T-cell (primary cell): ENCODE measurements around the gene FBXW12. TPM values are rescaled to one million over a fixed set of nuclear protein-coding genes. Genes with fewer than 3 reads are reported as not detected.

ENCODE experiments used
- ATAC-seq, 4 experiments: fragments of 200-7000 bp in 3 of 4; fragments of 150-1000 bp in 1 of 4; cut with Tn5 transposase; replicated peaks in 1 of 4; 1 replicate in 3 of 4; 2 replicates in 1 of 4; pipeline ENCODE4 v1.10.0; 2021; ENCODE audit warnings: moderate library complexity in 3 of 4, mild to moderate bottlenecking in 2 of 4, moderate number of reproducible peaks in 1 of 4
- CTCF ChIA-PET, 2 donors: fragments of 300-600 bp; sonication (Branson Sonifier 250); formaldehyde crosslinking; loops; one replicate each; lab custom pipeline; 2022; ENCODE audit warnings: antibody characterized with exemption in 2 of 2; lab: Charles Lee
- POLR2A ChIA-PET, 2 donors: fragments of 300-600 bp; sonication (Branson Sonifier 250); formaldehyde crosslinking; loops; one replicate each; lab custom pipeline; 2022; ENCODE audit warnings: antibody characterized with exemption in 2 of 2; lab: Charles Lee
- DNase-seq, 35 experiments: peaks; one replicate each; pipeline versions ENCODE4 v3.0.0 to v3.0.0-alpha.2; 2013 to 2023
- H3K27ac ChIP-seq: one replicate; pipeline ENCODE4 v1.5.1; 2013; ENCODE audit warnings: low read length
- H3K27me3 ChIP-seq, 2 experiments: replicated peaks in 1 of 2; 1 replicate in 1 of 2; 2 replicates in 1 of 2; pipeline versions ENCODE4 v1.6.1 to v1.7.0; 2013; ENCODE audit warnings: low read length in 1 of 2, mixed read lengths in 1 of 2; ENCODE audit not compliant: control insufficient read depth in 2 of 2, insufficient read depth in 2 of 2; ENCODE audit errors: extremely low read depth in 1 of 2
- H3K36me3 ChIP-seq, 2 donors: 1 replicate in 1 of 2; 2 replicates in 1 of 2; pipeline versions ENCODE4 v1.6.1 to v1.7.0; 2013; ENCODE audit warnings: low read length in 1 of 2; ENCODE audit not compliant: control insufficient read depth in 2 of 2, insufficient read depth in 1 of 2; ENCODE audit errors: extremely low read depth in 1 of 2
- H3K4me1 ChIP-seq, 2 experiments: 1 replicate in 1 of 2; 2 replicates in 1 of 2; pipeline versions ENCODE4 v1.6.1 to v1.7.0; 2013; ENCODE audit warnings: low read length in 2 of 2, mixed read lengths in 1 of 2; ENCODE audit not compliant: insufficient read depth in 2 of 2, control insufficient read depth in 1 of 2; ENCODE audit errors: extremely low read depth in 1 of 2
- H3K4me3 ChIP-seq, 2 donors: 1 replicate in 1 of 2; 2 replicates in 1 of 2; pipeline versions ENCODE4 v1.5.1 to v1.7.0; 2013; ENCODE audit warnings: mild to moderate bottlenecking in 2 of 2, low read length in 1 of 2, moderate library complexity in 1 of 2; ENCODE audit not compliant: control insufficient read depth in 1 of 2; ENCODE audit errors: extremely low read depth in 1 of 2
- H3K9me3 ChIP-seq: 2 replicates; pipeline ENCODE4 v1.7.0; 2013
- H3K27ac Mint-ChIP-seq, 2 donors: one replicate each; pipeline ENCODE4 v1.8.0; 2020 to 2021; ENCODE audit warnings: mild to moderate bottlenecking in 2 of 2, mixed read lengths in 2 of 2
- H3K27me3 Mint-ChIP-seq, 2 donors: one replicate each; pipeline ENCODE4 v1.8.0; 2021 to 2022; ENCODE audit warnings: mixed read lengths in 2 of 2
- H3K36me3 Mint-ChIP-seq: one replicate; pipeline ENCODE4 v1.8.0; 2021; ENCODE audit warnings: mixed read lengths
- H3K4me1 Mint-ChIP-seq, 3 donors: one replicate each; pipeline ENCODE4 v1.8.0; 2020 to 2022; ENCODE audit warnings: mixed read lengths in 3 of 3, mild to moderate bottlenecking in 1 of 3
- H3K4me3 Mint-ChIP-seq, 3 donors: one replicate each; pipeline ENCODE4 v1.8.0; 2020 to 2022; ENCODE audit warnings: mild to moderate bottlenecking in 3 of 3, mixed read lengths in 3 of 3, moderate library complexity in 3 of 3
- H3K9me3 Mint-ChIP-seq, 3 donors: one replicate each; pipeline ENCODE4 v1.8.0; 2020 to 2022; ENCODE audit warnings: mixed read lengths in 3 of 3
- WGBS: methylation state at CpG from one replicate; pipeline ENCODE4 v1.1.5; 2013; ENCODE audit warnings: missing lambda C conversion rate; ENCODE audit not compliant: insufficient coverage; 5-methylcytosine and 5-hydroxymethylcytosine counted together
- total RNA-seq, 35 experiments: library from RNA in 6 of 35; stranded (reverse) in 6 of 35; fragments of 120-200 nt in 1 of 35; gene quantifications; one replicate each; pipeline versions ENCODE4 v1.2.1 to v1.2.4 and lab custom pipeline; 2013 to 2026

The FBXW12 gene
- total RNA-seq, 5 donors from 2014 or later (not counting 1 experiment from before 2014, with no cell fraction given): not detected

- no peak overlapping the region for H3K4me3 Mint-ChIP-seq
- H3K4me1 Mint-ChIP-seq: no peaks in the 10 kb centered on the region
- H3K9me3 ChIP-seq: no peaks in the 10 kb centered on the region
- 87% methylated on average over 11 of the region's 14 CpGs for WGBS
- no peak for DNase-seq
- ATAC-seq: no peak
- H3K27ac ChIP-seq: no peak overlapping the region
- no peak overlapping the region for H3K4me3 ChIP-seq
- no peaks in the 10 kb centered on the region for H3K36me3 ChIP-seq
- H3K27ac Mint-ChIP-seq: no peak overlapping the region
- H3K4me1 ChIP-seq: peaks cover 0 to 3% of the 10 kb centered on the region in 2 experiments
- no peaks in the 10 kb centered on the region for H3K36me3 Mint-ChIP-seq
- no peaks in the 10 kb centered on the region for H3K9me3 Mint-ChIP-seq
- H3K27me3 Mint-ChIP-seq: no peaks in the 10 kb centered on the region
- POLR2A ChIA-PET: interaction anchor here in 1 of 2 donors (0.5 kb wide), 1 partner anchor 320 kb away, joined by 11 read pairs; no protein-coding TSS in a partner anchor
- H3K27me3 ChIP-seq: peaks cover 0 to 4% of the 10 kb centered on the region in 2 experiments
- CTCF ChIA-PET: interaction anchor here in 1 of 2 donors (0.8 kb wide), 1 partner anchor 19 kb away, joined by 3 read pairs; no protein-coding TSS in a partner anchor
These were observed 45.6 kb downstream of the FBXW12 start for GRCh38 chr3:48417529-48418108.

- H3K27ac Mint-ChIP-seq: no peak overlapping the region
- peaks cover 0 to 4% of the 10 kb centered on the region in 2 experiments for H3K27me3 ChIP-seq
- 95% methylated on average over 12 of the region's 17 CpGs for WGBS
- no peak overlapping the region for H3K4me3 ChIP-seq
- no peak for DNase-seq
- ChIA-PET POLR2A (no interaction called here), CTCF (interaction anchor here in 1 of 2 donors (1.7 kb wide), 1 partner anchor 18 kb away, joined by 4 read pairs; no protein-coding TSS in a partner anchor)
- no peak for ATAC-seq
- H3K9me3 ChIP-seq: no peaks in the 10 kb centered on the region
- H3K27ac ChIP-seq: no peak overlapping the region
- H3K4me1 ChIP-seq: peaks cover 0 to 3% of the 10 kb centered on the region in 2 experiments
- H3K27me3 Mint-ChIP-seq: no peaks in the 10 kb centered on the region
- no peaks in the 10 kb centered on the region for H3K4me1 Mint-ChIP-seq
- no peaks in the 10 kb centered on the region for H3K36me3 ChIP-seq
- H3K9me3 Mint-ChIP-seq: no peaks in the 10 kb centered on the region
- H3K4me3 Mint-ChIP-seq: no peak overlapping the region
- H3K36me3 Mint-ChIP-seq: no peaks in the 10 kb centered on the region
These were observed 46.1 kb downstream of the FBXW12 start for GRCh38 chr3:48418140-48418539.

GRCh38 chr3:48418651-48419050 lies 46.6 kb downstream of the FBXW12 start:
- 82% methylated on average over 8 of the region's 9 CpGs for WGBS
- Histone ChIP-seq H3K9me3 (no peaks in the 10 kb centered on the region), H3K4me1 (peaks cover 0 to 3% of the 10 kb centered on the region in 2 experiments), H3K27ac (no peak overlapping the region), H3K36me3 (no peaks in the 10 kb centered on the region), H3K4me3 (no peak overlapping the region), H3K27me3 (peaks cover 0 to 4% of the 10 kb centered on the region in 2 experiments)
- Mint-ChIP-seq H3K9me3 (no peaks in the 10 kb centered on the region), H3K36me3 (no peaks in the 10 kb centered on the region), H3K27me3 (no peaks in the 10 kb centered on the region), H3K4me1 (no peaks in the 10 kb centered on the region), H3K27ac (no peak overlapping the region), H3K4me3 (no peak overlapping the region)
- ChIA-PET POLR2A (no interaction called here), CTCF (interaction anchor here (1.0 to 1.7 kb wide), 2 partner anchors 18 kb away, joined by 4 to 8 read pairs; no protein-coding TSS in a partner anchor)
- ATAC-seq (no peak), DNase-seq (no peak)

DNA sequence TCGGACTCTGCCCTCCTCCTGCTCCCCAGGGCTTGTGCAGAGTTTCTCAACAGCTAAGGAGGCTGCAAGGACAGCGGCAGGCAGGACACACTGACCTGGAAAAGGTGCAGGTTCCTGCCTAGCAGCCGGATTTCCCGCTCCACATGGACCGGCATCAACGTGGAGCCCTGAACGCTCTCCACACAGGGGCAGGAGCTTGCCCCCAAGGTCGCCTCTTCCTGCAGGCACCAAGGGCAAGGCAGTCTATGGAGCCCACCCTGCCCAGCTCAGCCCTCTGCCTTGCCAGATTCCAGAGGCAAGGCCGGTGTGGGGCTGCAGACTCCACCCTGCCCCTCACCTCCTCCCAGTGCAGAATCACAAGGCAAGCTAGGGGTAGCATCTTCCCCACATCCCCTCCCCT lies 47.1 kb downstream of the FBXW12 start:
- no peaks in the 10 kb centered on the region for H3K9me3 ChIP-seq
- peaks cover 0 to 4% of the 10 kb centered on the region in 2 experiments for H3K27me3 ChIP-seq
- ChIA-PET CTCF (interaction anchor here (1.0 to 1.7 kb wide), 2 partner anchors 17 to 19 kb away, joined by 4 to 8 read pairs; no protein-coding TSS in a partner anchor), POLR2A (no interaction called here)
- no peak overlapping the region for H3K4me3 ChIP-seq
- Mint-ChIP-seq H3K4me3 (no peak overlapping the region), H3K4me1 (no peaks in the 10 kb centered on the region), H3K27ac (no peak overlapping the region), H3K9me3 (no peaks in the 10 kb centered on the region), H3K27me3 (no peaks in the 10 kb centered on the region), H3K36me3 (no peaks in the 10 kb centered on the region)
- H3K4me1 ChIP-seq: peaks cover 0 to 3% of the 10 kb centered on the region in 2 experiments
- WGBS: 82% methylated on average over 8 of the region's 9 CpGs
- DNase-seq (no peak), ATAC-seq (no peak)
- H3K36me3 ChIP-seq: no peaks in the 10 kb centered on the region
- no peak overlapping the region for H3K27ac ChIP-seq

GRCh38 chr3:48419597-48419996 lies 47.6 kb downstream of the FBXW12 start:
- no peak for DNase-seq
- no peak overlapping the region for H3K4me3 Mint-ChIP-seq

DNA sequence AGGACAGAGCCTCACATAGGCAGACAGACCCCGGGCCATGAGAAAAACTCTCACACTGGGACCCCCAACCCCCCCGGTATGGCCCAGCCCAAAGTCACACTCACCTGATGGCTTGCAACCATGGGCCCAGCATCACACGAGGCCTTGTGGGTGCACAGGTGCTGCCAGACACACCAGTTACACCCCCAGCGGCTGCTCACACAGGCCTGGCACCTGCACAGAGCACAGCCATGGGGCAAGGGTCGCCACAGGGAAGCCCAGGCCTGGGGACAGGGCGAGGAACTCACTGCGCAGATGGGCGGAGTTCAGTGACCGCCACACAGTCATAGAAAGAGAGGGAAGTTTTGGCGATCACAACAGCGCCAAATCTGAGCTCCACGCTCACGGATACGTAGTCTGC lies 48.5 kb downstream of the FBXW12 start:
- Mint-ChIP-seq H3K4me3 (no peak overlapping the region), H3K36me3 (no peaks in the 10 kb centered on the region), H3K4me1 (no peaks in the 10 kb centered on the region), H3K9me3 (no peaks in the 10 kb centered on the region), H3K27me3 (no peaks in the 10 kb centered on the region), H3K27ac (no peak overlapping the region)
- peaks cover 0 to 4% of the 10 kb centered on the region in 2 experiments for H3K27me3 ChIP-seq
- ATAC-seq: no peak
- no peak for DNase-seq
- no peak overlapping the region for H3K27ac ChIP-seq
- H3K4me1 ChIP-seq: peaks cover 0 to 3% of the 10 kb centered on the region in 2 experiments
- ChIA-PET POLR2A (no interaction called here), CTCF (interaction anchor here in 1 of 2 donors (0.5 kb wide), 1 partner anchor 93 kb away, joined by 3 read pairs; no protein-coding TSS in a partner anchor)
- no peak overlapping the region for H3K4me3 ChIP-seq
- 79% methylated on average over 14 of the region's 14 CpGs for WGBS
- H3K36me3 ChIP-seq: no peaks in the 10 kb centered on the region
- no peaks in the 10 kb centered on the region for H3K9me3 ChIP-seq

More at GRCh38 chr3:48419597-48419996, 47.6 kb downstream of the FBXW12 start:
- no peak for ATAC-seq
- CTCF ChIA-PET: interaction anchor here (1.0 to 1.7 kb wide), 2 partner anchors 17 to 19 kb away, joined by 4 to 8 read pairs; no protein-coding TSS in a partner anchor
- Mint-ChIP-seq H3K36me3 (no peaks in the 10 kb centered on the region), H3K27me3 (no peaks in the 10 kb centered on the region), H3K4me1 (no peaks in the 10 kb centered on the region), H3K9me3 (no peaks in the 10 kb centered on the region), H3K27ac (no peak overlapping the region)
- Histone ChIP-seq H3K9me3 (no peaks in the 10 kb centered on the region), H3K27me3 (peaks cover 0 to 4% of the 10 kb centered on the region in 2 experiments), H3K4me3 (no peak overlapping the region), H3K27ac (no peak overlapping the region), H3K36me3 (no peaks in the 10 kb centered on the region), H3K4me1 (peaks cover 0 to 3% of the 10 kb centered on the region in 2 experiments)
- POLR2A ChIA-PET: no interaction called here
- 90% methylated on average over 14 of the region's 17 CpGs for WGBS
